ENCODE data around the gene DCST2.

The DCST2 gene

GRCh38 chr1:154972517-154973343 lies 60.9 kb downstream of the DCST2 start:
- DNase-seq (ENCODE audit: low read depth) = peak; percentile 84
- H3K4me3 ChIP-seq (ENCODE audit: low read length) = peak overlapping the region; percentile 85
- no peak for TF ChIP-seq CTCF (conservative IDR thresholded peaks at IDR 0.05; ENCODE audit: low read depth, low read length)

GRCh38 chr1:154972213-154972516 lies 61.4 kb downstream of the DCST2 start:
- no peak for TF ChIP-seq CTCF (conservative IDR thresholded peaks at IDR 0.05; ENCODE audit: low read depth, low read length)
- peak; percentile 30 for DNase-seq (ENCODE audit: low read depth)
- peak overlapping the region; percentile 85 for H3K4me3 ChIP-seq (ENCODE audit: low read length)

- TF ChIP-seq CTCF (conservative IDR thresholded peaks at IDR 0.05; ENCODE audit: low read depth, low read length) = no peak
- no peak for DNase-seq (ENCODE audit: low read depth)
- H3K4me3 ChIP-seq (ENCODE audit: low read length) = peak overlapping the region; percentile 4
Observed at GRCh38 chr1:154971341-154971998, 62.1 kb downstream of the DCST2 start.

- peak; percentile 61 for DNase-seq (ENCODE audit: low read depth)
- H3K4me3 ChIP-seq (ENCODE audit: low read length) = peak within 1 kb of the TSS; percentile 74
- no peak for TF ChIP-seq CTCF (conservative IDR thresholded peaks at IDR 0.05; ENCODE audit: low read depth, low read length)
Observed at GRCh38 chr1:154970631-154971340, 62.8 kb downstream of the DCST2 start, which contains the start of gene SHC1. Gene SHC1, minus strand, starts transcription at chr1:154970747. Its CDS starts 221 bp downstream, at chr1:154970526.

GRCh38 chr1:154969860-154970452 lies 63.6 kb downstream of the DCST2 start:
- TF ChIP-seq CTCF (conservative IDR thresholded peaks at IDR 0.05; ENCODE audit: low read depth, low read length) = no peak
- no peak for DNase-seq (ENCODE audit: low read depth)
- H3K4me3 ChIP-seq (ENCODE audit: low read length) = peak overlapping the region; percentile 74

GRCh38 chr1:154969246-154969645 lies 64.3 kb downstream of the DCST2 start:
- no peak for DNase-seq (ENCODE audit: low read depth)
- no peak for TF ChIP-seq CTCF (conservative IDR thresholded peaks at IDR 0.05; ENCODE audit: low read depth, low read length)
- H3K4me3 ChIP-seq (ENCODE audit: low read length) = peak overlapping the region; percentile 74

Measured in retinal pigment epithelial cell (primary cell).